ENCODE measurements around the gene RAB43.

RAB43 gene

DNA sequence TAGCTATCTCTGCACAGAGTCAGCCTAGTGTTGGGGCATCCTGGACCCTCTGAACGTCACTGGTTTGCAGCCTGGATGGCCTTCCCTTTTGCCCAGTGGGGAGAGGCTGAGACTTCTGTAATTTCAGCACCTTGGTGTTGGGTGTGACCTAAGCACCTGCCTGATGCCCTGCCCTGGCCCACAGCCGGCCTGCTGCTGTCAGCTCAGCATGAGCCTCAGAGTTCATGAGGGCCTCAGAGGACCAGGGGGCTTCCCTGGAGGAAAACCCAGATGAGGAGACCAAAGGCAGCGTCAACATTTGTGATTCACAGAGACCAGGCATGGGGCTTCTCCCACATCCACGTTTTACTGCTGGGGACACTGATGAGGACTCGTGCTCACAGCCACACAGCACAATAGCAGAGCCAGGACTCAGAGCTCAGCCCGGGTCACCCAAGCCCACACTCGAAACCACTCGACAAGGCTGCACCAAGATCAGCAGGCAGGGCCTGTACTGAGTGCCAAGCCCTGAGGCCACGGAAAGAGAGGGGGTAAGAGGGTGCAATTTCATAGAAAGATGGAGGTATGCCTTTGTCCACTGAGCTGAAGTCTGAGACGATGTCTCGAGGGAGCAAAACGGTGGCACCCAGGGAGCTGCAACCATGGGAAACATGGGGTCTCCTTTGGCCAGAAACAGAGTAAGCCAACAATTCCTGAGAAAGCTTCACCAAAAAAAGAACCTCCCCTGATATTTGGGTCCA is 70.9 kb downstream of the RAB43 start:
- Histone ChIP-seq H3K9ac (ENCODE audit: low read depth, low read length, poor library complexity, severe bottlenecking) (no peak overlapping the region), H3K36me3 (ENCODE audit: insufficient read depth, low read length) (no peaks in the 10 kb centered on the region), H3K79me2 (ENCODE audit: insufficient read depth, low read length) (no peaks in the 10 kb centered on the region), H3F3A (ENCODE audit: low read depth) (no peaks in the 10 kb centered on the region), H3K4me1 (ENCODE audit: insufficient read depth, low read length, poor library complexity, severe bottlenecking) (peaks cover 4% of the 10 kb centered on the region), H4K20me1 (ENCODE audit: insufficient read depth, low read length, poor library complexity, severe bottlenecking) (no peaks in the 10 kb centered on the region), H3K4me2 (ENCODE audit: low read depth, low read length, poor library complexity, severe bottlenecking) (no peak overlapping the region), H3K9me2 (replicated peaks; ENCODE audit: low read depth, low read length) (no peaks in the 10 kb centered on the region), H3K4me3 (ENCODE audit: low read length, poor library complexity, severe bottlenecking) (no peak overlapping the region), H3K27me3 (ENCODE audit: insufficient read depth, low read length, poor library complexity, severe bottlenecking) (no peaks in the 10 kb centered on the region), H3K9me3 (ENCODE audit: insufficient read depth, low read depth, low read length) (peaks cover 7% of the 10 kb centered on the region; the same call in 1 of the 2 replicates), H2AFZ (ENCODE audit: low read length) (no peak overlapping the region)
- TF ChIP-seq, protein P1, sequence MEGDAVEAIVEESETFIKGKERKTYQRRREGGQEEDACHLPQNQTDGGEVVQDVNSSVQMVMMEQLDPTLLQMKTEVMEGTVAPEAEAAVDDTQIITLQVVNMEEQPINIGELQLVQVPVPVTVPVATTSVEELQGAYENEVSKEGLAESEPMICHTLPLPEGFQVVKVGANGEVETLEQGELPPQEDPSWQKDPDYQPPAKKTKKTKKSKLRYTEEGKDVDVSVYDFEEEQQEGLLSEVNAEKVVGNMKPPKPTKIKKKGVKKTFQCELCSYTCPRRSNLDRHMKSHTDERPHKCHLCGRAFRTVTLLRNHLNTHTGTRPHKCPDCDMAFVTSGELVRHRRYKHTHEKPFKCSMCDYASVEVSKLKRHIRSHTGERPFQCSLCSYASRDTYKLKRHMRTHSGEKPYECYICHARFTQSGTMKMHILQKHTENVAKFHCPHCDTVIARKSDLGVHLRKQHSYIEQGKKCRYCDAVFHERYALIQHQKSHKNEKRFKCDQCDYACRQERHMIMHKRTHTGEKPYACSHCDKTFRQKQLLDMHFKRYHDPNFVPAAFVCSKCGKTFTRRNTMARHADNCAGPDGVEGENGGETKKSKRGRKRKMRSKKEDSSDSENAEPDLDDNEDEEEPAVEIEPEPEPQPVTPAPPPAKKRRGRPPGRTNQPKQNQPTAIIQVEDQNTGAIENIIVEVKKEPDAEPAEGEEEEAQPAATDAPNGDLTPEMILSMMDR (conservative IDR thresholded peaks at IDR 0.05; ENCODE audit: low read length): no peak
- TF ChIP-seq EZH2phosphoT487 (IDR thresholded peaks at IDR 0.05; ENCODE audit: borderline replicate concordance): no peak

DNA sequence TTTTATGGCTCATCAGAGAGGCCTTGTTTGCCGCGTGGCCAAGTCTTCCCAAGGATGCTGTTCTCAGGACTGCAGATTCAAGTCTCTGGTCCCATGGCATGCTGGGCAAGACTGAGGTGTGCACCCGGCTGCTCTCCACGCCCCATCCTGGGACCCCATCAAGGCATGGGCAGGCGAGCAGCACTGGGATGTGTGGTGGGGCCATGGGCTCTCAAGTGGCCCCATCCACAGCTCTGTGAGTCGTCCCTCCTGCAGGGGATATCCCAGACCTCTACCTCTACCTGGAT is 74.1 kb downstream of the RAB43 start:
- Histone ChIP-seq H3K9ac (ENCODE audit: low read depth, low read length, poor library complexity, severe bottlenecking) (no peak overlapping the region), H3K4me1 (ENCODE audit: insufficient read depth, low read length, poor library complexity, severe bottlenecking) (peaks cover 4% of the 10 kb centered on the region), H4K20me1 (ENCODE audit: insufficient read depth, low read length, poor library complexity, severe bottlenecking) (no peaks in the 10 kb centered on the region), H3F3A (ENCODE audit: low read depth) (no peaks in the 10 kb centered on the region), H3K4me3 (ENCODE audit: low read length, poor library complexity, severe bottlenecking) (no peak overlapping the region), H3K27me3 (ENCODE audit: insufficient read depth, low read length, poor library complexity, severe bottlenecking) (no peaks in the 10 kb centered on the region), H3K9me2 (replicated peaks; ENCODE audit: low read depth, low read length) (no peaks in the 10 kb centered on the region), H2AFZ (ENCODE audit: low read length) (no peak overlapping the region), H3K36me3 (ENCODE audit: insufficient read depth, low read length) (no peaks in the 10 kb centered on the region), H3K79me2 (ENCODE audit: insufficient read depth, low read length) (no peaks in the 10 kb centered on the region), H3K9me3 (ENCODE audit: insufficient read depth, low read depth, low read length) (peaks cover 7% of the 10 kb centered on the region; the same call in 1 of the 2 replicates), H3K4me2 (ENCODE audit: low read depth, low read length, poor library complexity, severe bottlenecking) (no peak overlapping the region)
- TF ChIP-seq, protein P1 (conservative IDR thresholded peaks at IDR 0.05; ENCODE audit: low read length): no peak

GRCh38 chr3:129046732-129047552 is 74.7 kb downstream of the RAB43 start:
- Histone ChIP-seq H3K36me3 (ENCODE audit: insufficient read depth, low read length) (no peaks in the 10 kb centered on the region), H3K4me2 (ENCODE audit: low read depth, low read length, poor library complexity, severe bottlenecking) (no peak overlapping the region), H3K9me3 (ENCODE audit: insufficient read depth, low read depth, low read length) (peaks cover 7% of the 10 kb centered on the region; the same call in 1 of the 2 replicates), H2AFZ (ENCODE audit: low read length) (no peak overlapping the region), H3K4me3 (ENCODE audit: low read length, poor library complexity, severe bottlenecking) (no peak overlapping the region), H3F3A (ENCODE audit: low read depth) (no peaks in the 10 kb centered on the region), H3K79me2 (ENCODE audit: insufficient read depth, low read length) (no peaks in the 10 kb centered on the region), H3K27me3 (ENCODE audit: insufficient read depth, low read length, poor library complexity, severe bottlenecking) (no peaks in the 10 kb centered on the region), H3K4me1 (ENCODE audit: insufficient read depth, low read length, poor library complexity, severe bottlenecking) (peaks cover 2% of the 10 kb centered on the region), H4K20me1 (ENCODE audit: insufficient read depth, low read length, poor library complexity, severe bottlenecking) (no peaks in the 10 kb centered on the region), H3K9me2 (replicated peaks; ENCODE audit: low read depth, low read length) (no peaks in the 10 kb centered on the region), H3K9ac (ENCODE audit: low read depth, low read length, poor library complexity, severe bottlenecking) (no peak overlapping the region)
- no peak for TF ChIP-seq EZH2phosphoT487 (IDR thresholded peaks at IDR 0.05; ENCODE audit: borderline replicate concordance)
- TF ChIP-seq, protein P1 (conservative IDR thresholded peaks at IDR 0.05; ENCODE audit: low read length): no peak

Measured in Loucy (cell line).